ENCODE measurements around the gene MYO16. TPM values are rescaled to one million over a fixed set of nuclear protein-coding genes. Genes with fewer than 3 reads are reported as not detected.
A peak's percentile ranks its signal among the peaks of the same experiment; 100 is the strongest.
"Not testable (repeated sequence)": the region's sequence is repeated elsewhere in the genome, so short reads cannot be mapped to it uniquely, and the experiment has no call there.

Gene MYO16
- total RNA-seq, 1 experiment from 2014 or later: 0.36 TPM

GRCh38 chr13:108859197-108860012 is 230.0 kb downstream of the MYO16 start:
- peaks cover 2% of the 10 kb centered on the region; the same call in 1 of the 2 replicates for H3K9me3 ChIP-seq
- no peaks in the 10 kb centered on the region for H3K27me3 ChIP-seq
- peak overlapping the region; percentile 31 for H3K4me3 ChIP-seq
- H3K36me3 ChIP-seq: no peaks in the 10 kb centered on the region
- DNase-seq: peak; percentile 70

DNA sequence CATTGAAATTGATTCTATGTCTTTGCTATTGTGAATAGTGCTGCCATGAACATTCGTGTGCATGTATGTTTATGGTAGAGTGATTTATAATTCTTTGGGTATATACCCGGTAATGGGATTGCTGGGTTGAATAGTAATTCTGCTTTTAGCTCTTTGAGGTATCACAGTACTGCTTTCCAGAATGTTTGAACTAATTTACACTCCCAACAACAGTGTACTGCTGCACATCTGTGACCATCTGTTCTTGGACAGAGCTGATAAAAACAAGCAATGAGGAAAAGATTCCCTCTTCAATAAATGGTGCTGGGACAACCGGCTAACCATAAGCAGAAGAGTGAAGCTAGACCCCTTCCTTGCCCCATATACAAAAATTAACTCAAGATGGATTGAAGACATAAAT is 231.0 kb downstream of the MYO16 start:
- Histone ChIP-seq H3K36me3 (no peaks in the 10 kb centered on the region), H3K9me3 (peaks cover 2% of the 10 kb centered on the region; the same call in 1 of the 2 replicates), H3K4me3 (no peak overlapping the region), H3K27me3 (no peaks in the 10 kb centered on the region)
- DNase-seq: no peak

DNA sequence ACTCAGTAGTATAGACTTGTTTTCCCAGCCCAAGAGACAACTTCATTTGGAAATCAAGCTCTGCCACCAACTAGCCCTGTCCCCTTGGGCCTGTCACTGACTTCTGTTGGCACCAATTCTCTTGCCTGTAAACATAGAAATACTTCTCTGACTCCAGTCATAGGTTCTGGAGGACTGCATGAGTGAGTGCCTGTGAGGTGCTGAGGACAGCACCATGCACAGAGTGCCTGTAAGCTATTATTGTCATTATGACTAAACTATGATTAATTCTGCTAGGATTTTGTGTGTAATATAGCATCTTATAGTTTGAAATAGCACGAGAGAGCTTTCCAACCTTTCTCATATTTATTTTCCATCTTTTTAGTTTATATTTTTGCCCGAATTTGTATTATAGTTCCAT is 247.9 kb downstream of the MYO16 start:
- Histone ChIP-seq H3K9me3 (no peaks in the 10 kb centered on the region; the same call in 1 of the 2 replicates), H3K4me3 (no peak overlapping the region), H3K27me3 (no peaks in the 10 kb centered on the region; the same call in 1 of the 2 replicates), H3K36me3 (no peaks in the 10 kb centered on the region)
- peak; percentile 64 for DNase-seq

- no peaks in the 10 kb centered on the region; the same call in 1 of the 2 replicates for H3K9me3 ChIP-seq
- no peaks in the 10 kb centered on the region; the same call in 1 of the 2 replicates for H3K27me3 ChIP-seq
- H3K4me3 ChIP-seq: no peak overlapping the region
- H3K36me3 ChIP-seq: no peaks in the 10 kb centered on the region
- DNase-seq: no peak
These were observed 249.3 kb downstream of the MYO16 start for GRCh38 chr13:108878732-108879131.

DNA sequence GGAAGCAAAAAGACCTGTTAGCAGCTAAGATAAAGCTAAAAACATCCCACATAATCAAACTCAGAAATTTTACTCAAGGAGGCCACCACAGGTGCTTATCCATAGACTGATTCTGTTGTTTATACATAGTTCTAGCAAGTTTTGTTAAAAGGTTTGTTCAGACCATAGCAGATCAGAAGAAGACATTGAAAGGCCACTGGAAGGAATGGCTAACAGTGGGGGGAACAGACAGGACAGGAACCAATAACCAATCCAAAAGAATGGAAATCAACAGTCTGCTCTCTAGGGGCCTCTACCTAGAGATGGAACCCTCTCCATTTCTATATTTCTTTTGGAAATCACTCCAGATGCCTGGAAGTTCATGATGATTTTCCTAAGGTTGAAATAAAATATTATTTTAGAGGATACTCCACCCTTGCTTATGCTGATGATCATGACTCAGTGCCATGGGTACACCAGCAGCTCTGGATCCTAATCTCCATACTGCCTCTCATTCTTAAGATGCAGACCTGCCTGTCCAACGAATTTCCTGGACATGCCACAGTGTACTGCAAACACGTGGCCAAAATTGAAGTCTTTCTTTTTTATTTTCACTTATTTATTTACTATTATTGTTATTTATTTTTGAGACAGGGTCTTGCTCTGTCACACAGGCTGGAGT is 260.0 kb downstream of the MYO16 start:
- DNase-seq: no peak
- H3K36me3 ChIP-seq: no peaks in the 10 kb centered on the region

DNA sequence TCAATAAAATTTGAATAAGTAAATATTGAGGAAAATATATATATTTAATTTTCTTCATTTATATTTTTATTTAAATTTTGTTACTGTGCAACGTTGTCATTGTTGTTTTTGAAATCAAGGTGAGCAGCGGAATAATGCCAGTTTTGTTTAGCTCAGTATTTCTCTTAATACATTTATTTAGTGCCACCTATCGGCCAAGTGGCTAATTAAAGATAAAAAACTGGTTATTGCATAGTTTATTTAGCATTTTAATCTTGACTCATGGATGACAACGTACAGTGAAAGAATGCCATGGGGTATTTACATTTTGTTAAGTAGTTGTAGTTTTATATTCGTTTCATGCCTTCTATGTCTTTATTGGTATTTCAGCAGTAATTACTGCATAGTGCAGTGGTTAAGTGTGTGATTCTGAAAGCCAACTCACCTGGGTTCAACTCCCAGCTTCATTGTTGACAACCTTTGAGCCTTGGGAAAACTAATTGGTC is 265.9 kb downstream of the MYO16 start:
- Histone ChIP-seq H3K4me3 (no peak overlapping the region), H3K27me3 (no peaks in the 10 kb centered on the region), H3K9me3 (no peaks in the 10 kb centered on the region), H3K36me3 (no peaks in the 10 kb centered on the region)
- DNase-seq: no peak

More for the DNA sequence above, 260.0 kb downstream of the MYO16 start:
- Histone ChIP-seq H3K27me3 (no peaks in the 10 kb centered on the region), H3K9me3 (no peaks in the 10 kb centered on the region), H3K4me3 (no peak overlapping the region)

GRCh38 chr13:108897955-108898354 is 268.5 kb downstream of the MYO16 start:
- peak; percentile 60 for DNase-seq
- H3K36me3 ChIP-seq: no peaks in the 10 kb centered on the region
- no peaks in the 10 kb centered on the region; the same call in 1 of the 2 replicates for H3K9me3 ChIP-seq
- H3K27me3 ChIP-seq: no peaks in the 10 kb centered on the region
- H3K4me3 ChIP-seq: peak overlapping the region; percentile 11; the same call in 1 of the 2 replicates

DNA sequence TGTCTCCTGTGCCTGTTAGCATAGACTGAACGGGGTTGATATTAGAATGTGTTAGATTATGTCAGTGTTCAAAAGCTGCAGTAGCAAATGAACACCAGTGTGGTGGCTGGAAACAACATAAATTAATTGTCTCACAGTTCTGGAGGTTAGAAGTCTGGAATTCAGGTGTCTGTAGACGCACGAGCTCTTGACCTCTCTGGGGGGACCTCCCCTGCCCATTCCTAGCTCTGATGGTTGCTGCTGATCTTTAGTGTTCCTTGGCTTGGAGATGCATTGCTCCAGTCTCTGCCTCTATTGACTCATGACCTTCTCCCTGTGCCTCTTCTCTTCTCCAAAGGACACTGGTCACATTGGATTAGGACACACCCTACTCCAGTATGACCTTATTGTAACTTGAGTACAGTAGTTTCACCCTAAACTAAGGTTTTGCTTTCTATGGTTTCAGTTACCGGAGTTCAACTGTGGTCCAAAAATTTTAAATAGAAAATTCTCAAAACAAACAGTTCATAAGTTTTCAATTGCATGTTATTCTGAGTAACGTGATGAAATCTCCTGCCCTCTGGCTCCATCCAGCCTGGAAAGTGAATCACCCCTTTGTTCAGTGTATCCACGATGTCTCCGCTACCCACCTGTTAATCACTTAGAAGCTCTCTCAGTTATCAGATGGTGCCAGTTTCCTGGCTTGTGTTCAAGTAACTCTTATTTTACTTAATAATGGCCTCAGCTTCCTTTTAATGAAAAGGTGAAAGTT is 273.2 kb downstream of the MYO16 start:
- Histone ChIP-seq H3K36me3 (no peaks in the 10 kb centered on the region), H3K27me3 (no peaks in the 10 kb centered on the region), H3K4me3 (no peak overlapping the region), H3K9me3 (no peaks in the 10 kb centered on the region; the same call in 1 of the 2 replicates)
- no peak for DNase-seq

DNA sequence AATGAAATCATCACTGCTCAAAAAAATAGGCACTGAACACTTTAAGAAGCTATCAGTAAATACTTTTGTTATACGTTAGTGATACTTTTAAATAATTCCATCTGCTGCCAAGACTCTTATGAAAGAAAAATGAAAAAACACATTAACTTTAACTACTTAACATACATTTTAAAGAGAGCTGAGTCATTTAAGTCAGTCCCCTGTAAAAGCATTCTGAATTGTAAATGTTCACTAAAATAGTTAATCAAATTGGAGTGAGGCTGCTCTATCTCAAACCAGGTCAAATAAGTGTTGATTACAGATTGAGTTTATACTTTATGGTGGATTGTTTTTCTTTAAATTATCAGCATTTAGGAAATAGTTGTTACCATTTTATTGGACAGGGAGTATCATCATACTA is 274.2 kb downstream of the MYO16 start:
- Histone ChIP-seq H3K27me3 (no peaks in the 10 kb centered on the region), H3K4me3 (no peak overlapping the region), H3K36me3 (no peaks in the 10 kb centered on the region), H3K9me3 (no peaks in the 10 kb centered on the region; the same call in 1 of the 2 replicates)
- no peak for DNase-seq

DNA sequence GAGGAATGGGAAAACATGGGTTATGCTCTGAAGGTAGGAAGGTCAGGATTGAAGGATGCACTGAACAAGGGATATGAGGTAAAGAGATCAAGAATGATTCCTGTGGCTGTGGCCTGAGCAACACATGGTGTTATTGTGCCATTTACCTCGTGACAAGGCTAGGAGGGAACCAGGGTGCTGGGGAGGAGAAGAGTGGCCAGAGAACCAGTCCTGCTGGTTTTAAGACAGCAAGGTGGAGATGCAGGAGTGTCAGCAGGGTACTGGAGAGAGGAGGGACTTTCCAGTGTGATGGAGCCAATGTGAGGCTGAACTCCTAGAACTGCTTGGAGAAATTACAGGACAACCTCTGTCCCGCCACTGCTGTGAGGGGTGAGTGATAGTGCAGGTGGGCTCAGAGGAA is 282.4 kb downstream of the MYO16 start:
- DNase-seq: no peak
- Histone ChIP-seq H3K4me3 (no peak overlapping the region), H3K9me3 (no peaks in the 10 kb centered on the region), H3K36me3 (no peaks in the 10 kb centered on the region), H3K27me3 (no peaks in the 10 kb centered on the region)

DNA sequence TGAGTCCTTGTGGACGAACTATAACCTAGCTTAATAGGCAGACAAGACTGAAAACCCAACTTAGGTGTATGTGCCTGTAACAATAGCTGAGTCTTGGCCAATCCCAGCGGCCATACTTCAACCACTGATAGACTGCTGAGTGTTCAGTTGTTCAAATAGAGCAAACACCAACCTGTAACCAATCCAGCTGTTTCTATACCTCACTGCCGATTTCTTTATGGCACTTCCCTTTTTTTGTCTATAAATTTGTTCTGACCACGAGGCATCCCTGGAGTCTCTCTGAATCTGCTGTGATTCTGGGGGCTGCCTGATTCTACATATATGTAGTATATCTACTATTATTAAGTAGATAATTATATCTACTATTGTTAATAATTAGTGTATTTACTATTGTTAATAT is 284.3 kb downstream of the MYO16 start:
- H3K4me3 ChIP-seq, H3K9me3 ChIP-seq, H3K36me3 ChIP-seq, DNase-seq, H3K27me3 ChIP-seq: not testable (repeated sequence)

DNA sequence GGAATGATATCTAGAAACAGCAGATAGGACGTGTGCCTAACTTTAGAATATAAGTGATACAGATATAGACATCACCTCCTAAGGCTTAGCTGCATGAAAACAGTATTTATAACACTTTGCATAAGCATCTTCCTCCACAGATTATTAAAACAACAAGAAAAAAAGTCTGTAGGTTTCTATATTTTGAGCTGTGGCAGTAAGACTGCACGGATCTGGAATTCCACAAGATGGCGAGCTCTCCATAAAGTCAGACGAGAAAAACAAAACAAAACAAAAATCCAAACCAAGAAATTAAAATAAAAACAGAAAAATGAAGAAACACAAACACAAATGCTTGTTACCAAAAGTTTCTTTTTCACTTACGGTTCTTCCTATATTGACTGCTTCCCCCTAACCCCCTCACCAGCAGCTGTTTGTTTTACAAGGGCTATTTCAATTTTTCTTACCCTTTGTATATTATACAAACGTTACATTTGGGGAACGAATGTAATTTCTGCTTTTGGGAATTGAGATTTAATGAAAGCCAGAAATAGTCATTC is 285.8 kb downstream of the MYO16 start:
- H3K27me3 ChIP-seq: no peaks in the 10 kb centered on the region
- H3K9me3 ChIP-seq: no peaks in the 10 kb centered on the region
- peak overlapping the region; percentile 22 for H3K4me3 ChIP-seq
- no peaks in the 10 kb centered on the region for H3K36me3 ChIP-seq
- DNase-seq: no peak

DNA sequence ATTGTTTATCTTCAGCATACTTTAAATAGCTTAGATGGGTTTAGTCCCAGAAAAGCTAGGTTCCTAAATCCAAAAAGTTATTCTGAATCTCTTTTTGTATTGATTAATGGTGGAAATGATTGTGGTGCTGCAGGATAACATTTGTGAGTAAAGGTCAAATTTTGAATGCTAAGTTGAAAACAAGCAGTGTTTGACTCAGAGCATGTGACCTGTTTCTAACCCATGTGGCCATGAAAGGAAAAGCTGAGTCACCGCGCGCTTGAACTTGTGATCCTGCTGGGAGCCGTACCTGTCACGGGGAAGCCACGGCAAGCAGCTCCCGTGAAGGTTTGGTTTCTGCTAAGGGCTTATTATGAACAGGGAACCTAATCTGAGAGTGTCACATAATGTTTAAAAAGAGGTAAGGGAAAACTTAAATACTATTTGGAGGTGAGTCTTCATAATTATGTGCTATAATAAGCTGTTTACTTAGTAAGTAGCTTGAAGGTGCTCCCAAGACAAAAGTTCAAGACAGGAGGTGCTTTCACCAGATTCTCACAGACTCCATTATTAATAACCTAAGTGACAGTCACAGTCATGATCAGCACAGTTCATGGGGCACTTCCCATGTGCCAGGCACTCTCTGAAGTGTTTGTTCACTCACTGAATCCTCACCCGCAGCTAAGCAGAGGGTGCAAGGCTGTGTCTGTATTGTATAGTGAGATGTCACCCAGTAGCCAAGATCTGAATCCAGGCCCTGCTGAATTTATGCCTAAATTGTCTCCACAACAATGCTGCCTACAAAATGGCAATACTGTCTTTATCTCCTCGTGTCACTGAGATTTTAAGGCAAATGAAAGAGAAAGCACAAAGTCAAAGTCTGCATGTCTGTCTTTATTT is 286.5 kb downstream of the MYO16 start:
- no peaks in the 10 kb centered on the region for H3K36me3 ChIP-seq
- peak; percentile 68 for DNase-seq
- H3K9me3 ChIP-seq: no peaks in the 10 kb centered on the region
- H3K27me3 ChIP-seq: no peaks in the 10 kb centered on the region
- peak overlapping the region; percentile 22; the same call in 1 of the 2 replicates for H3K4me3 ChIP-seq

DNA sequence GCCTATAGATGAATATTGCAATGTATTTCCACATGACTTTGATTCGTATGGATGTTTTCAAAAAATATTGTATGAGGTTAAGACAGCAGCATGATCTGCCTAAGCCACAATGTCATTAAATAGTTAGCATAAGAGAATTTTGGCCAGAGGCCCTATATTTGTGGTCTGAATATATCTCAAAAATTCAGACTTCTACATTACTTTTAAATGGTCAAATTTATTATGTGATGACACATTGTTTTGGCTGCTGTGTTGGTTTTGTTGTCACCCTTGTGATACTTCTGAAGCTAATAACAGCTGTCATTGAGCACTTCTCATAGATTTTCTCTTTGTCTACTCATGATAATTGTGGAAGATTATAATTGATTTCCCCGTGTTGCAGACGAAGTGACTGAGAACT is 288.2 kb downstream of the MYO16 start:
- Histone ChIP-seq H3K9me3 (no peaks in the 10 kb centered on the region), H3K4me3 (no peak overlapping the region), H3K27me3 (no peaks in the 10 kb centered on the region), H3K36me3 (no peaks in the 10 kb centered on the region)
- no peak for DNase-seq

GRCh38 chr13:108919036-108919907 is 289.9 kb downstream of the MYO16 start:
- DNase-seq: no peak

More at GRCh38 chr13:108919036-108919907, 289.9 kb downstream of the MYO16 start:
- Histone ChIP-seq H3K4me3 (no peak overlapping the region), H3K9me3 (no peaks in the 10 kb centered on the region), H3K36me3 (no peaks in the 10 kb centered on the region), H3K27me3 (no peaks in the 10 kb centered on the region)
